Measurements from ENCODE around the gene SERPINC1. TPM values are rescaled to one million over a fixed set of nuclear protein-coding genes. Genes with fewer than 3 reads are reported as not detected.
A peak's percentile ranks its signal among the peaks of the same experiment; 100 is the strongest.
"Not testable (repeated sequence)": the region's sequence is repeated elsewhere in the genome, so short reads cannot be mapped to it uniquely, and the experiment has no call there.

Gene SERPINC1
- 1 to 10 TPM in 1 of 5 donors, under 1 TPM in 3, not detected in 1; 0.15 to 6.2 (median 0.25) TPM for polyA plus RNA-seq (ENCODE audit: insufficient read depth in 1 of 5, insufficient read length in 5 of 5, low replicate concordance in 1 of 5)
- long read RNA-seq, donor 1: 0 reads
- long read RNA-seq, donor 2: 0 reads
- long read RNA-seq, donor 3: 0 reads
- long read RNA-seq, donor 4: 0 reads
- long read RNA-seq, donor 5, partial matches to known transcripts: 0 of 2 reads
- long read RNA-seq, donor 5, other reads (novel, unspliced or antisense): 0 of 2 reads
- long read RNA-seq, donor 6: 0 reads
- long read RNA-seq, donor 7: 0 reads
- long read RNA-seq, donor 8: 0 reads

DNA sequence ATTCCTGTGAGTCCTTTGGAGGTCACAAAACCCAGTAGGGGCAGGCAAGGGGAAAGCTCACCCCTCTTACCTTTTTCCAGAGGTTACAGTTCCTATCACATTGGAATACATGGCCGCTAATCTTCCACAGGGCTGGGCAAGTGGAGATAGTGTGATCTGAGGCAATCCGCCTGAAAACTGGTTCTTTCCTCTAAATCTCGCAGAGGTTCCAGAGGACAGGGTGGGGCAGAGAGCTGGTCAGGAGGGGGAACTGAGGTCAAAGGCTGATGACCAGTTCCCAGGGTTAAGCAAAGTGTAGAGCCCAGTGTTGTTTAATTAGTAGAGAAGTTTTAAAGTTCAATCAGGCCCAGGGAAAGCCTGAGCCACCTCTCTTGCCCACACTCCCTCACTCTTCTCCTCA is at the start of gene SERPINC1:
Gene SERPINC1, minus strand, starts transcription at position 179 of the 400 bp plus-strand sequence. Its CDS starts 68 bp downstream, at position 111.
- DNase-seq: no peak

DNA sequence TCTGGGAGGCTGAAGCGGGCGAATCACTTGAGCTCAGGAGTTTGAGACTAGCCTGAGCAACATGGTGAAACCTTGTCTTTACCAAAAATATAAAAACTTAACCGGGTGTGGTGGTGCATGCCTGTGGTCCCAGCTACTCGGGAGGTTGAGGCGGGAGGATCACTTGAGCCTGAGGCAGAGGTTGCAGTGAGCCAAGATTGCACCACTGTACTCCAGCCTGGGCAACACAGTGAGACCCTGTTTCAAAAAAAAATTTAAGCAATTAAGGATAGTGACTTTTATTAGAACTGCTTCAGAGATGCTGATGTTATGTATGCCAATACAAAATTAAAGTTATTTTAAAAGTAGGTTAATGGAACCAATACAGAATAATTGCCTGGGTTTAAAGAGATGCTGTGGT is 48.8 kb upstream of the SERPINC1 start:
- not testable (repeated sequence) for DNase-seq

DNA sequence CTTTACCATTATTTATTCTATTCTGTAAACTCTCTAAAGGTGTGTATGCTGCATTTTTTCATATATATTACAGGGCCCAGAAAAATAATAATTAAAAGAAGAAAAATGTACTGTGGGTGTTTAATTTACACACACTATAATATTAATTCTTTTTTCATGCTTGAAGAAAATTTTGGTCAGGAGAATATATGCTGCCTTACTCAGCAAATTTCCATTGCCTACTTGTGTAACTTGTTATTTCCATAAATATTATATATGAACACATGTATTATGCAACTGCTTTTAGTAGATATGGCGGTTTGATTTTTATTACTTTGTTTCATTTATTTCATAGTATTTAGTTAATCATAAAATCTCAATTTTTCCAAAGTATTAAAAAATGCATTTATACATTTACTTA is 46.4 kb upstream of the SERPINC1 start:
- no peak for DNase-seq

GRCh38 chr1:173960625-173961024 is 43.5 kb upstream of the SERPINC1 start:
- peak in 1 of 2 donors; percentile 1 for DNase-seq

- no peak for DNase-seq
These were observed 37.1 kb upstream of the SERPINC1 start for GRCh38 chr1:173954179-173954578.

GRCh38 chr1:173948594-173948993 is 31.5 kb upstream of the SERPINC1 start:
- no peak for DNase-seq

DNA sequence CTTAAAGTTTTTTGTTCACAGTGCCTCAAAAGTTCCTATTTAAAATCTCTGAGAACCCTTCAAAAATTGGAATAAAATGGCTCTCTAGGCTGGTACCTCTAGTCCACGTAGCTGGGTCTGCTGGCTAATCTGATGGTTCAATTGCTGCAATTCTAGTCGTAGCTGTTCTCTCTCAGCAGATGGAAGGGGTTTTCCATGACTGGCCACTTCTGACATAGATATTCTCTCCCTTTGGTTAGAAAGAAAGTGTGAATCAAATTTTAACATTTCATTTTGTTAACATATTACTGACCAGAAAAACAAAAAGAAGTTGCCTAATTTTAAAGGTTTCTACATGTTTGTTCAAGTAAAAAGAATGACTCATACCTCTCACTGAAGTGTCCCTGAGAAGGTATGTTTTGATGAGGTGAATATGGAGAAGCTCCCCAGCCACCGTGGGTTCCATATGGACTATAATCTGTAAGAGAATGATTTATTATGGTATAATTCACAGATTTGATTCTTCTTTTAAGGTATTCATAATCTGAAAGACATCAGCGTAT is 29.3 kb upstream of the SERPINC1 start:
- DNase-seq: no peak

DNA sequence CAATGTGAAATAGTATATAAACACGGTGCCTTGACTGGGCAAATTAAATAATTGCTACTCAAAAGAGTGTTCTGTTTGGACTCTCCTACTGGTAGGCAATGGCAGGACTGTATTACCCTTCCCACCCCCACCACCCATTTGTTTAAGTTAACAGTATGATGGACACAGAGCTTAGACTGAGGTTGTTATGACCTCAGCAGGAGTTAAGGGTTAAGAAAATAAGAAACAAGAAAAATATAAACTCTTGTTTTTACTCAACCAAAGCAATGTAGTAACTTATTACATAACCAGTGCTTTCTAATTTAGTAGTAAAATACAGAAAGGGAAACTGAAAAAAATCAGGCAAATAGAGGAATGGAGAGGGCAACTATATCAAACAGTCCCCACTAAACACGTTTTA is 19.9 kb upstream of the SERPINC1 start:
- no peak for DNase-seq

GRCh38 chr1:173934440-173934839 is 17.3 kb upstream of the SERPINC1 start:
- DNase-seq: no peak

DNA sequence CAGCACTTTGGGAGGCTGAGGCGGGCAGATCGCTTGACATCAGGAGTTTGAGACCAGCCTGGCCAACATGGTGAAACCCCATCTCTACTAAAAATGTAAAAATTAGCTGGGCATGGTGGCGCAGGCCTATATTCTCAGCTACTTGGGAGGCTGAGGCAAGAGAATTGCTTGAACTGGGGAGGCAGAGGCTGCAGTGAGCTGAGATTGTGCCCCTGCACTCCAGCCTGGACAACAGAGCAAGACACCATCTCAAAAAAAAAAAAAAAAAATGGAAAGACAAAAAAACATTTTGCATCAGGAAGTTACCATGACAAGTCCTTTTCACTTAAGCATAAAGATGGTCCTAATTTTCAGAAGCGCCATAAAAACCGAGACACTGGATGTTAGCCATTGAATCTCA is 13.4 kb upstream of the SERPINC1 start:
- DNase-seq: not testable (repeated sequence)

DNA sequence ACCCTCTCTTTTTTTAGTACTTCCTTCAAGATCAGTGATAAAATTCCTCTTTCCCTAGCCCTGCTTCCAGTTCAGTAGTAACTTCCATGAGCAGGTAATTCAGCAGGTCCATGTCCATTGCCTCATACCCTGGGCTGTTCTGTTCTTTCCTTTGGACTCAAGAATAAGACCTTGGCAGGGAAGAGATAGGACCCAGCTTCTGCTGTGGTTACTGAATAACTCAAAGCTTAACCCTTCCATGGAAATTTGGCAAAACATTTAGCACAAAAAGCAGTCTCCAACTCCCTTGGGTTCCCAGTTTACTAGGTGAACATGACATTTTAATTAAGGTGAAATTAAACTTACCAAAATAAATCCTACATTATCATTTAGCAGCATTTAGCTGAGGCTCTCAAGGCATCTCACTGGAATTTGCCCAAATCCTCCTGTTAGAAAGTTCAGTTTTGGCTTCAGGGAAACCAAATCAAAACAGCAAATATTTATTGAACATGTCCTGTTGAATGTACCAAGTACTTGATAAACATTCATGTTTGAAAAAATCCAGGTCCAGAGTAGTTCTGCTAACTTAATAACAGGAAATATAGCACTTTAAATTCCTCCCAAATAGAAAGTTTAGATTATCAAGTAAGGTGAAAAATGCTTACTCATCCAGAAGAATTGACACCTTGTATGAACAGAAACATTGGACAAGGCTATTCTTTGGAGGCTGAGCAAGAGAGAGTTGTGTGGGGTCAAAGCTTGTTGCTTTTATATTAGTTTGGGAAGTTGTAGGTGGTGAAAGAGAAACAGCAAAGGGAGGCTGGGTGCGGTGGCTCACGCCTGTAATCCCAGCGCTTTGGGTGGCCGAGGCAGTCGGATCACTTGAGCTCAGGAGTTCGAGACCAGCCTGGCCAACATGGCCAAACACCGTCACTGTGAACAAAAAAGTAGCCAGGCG is 8.4 kb upstream of the SERPINC1 start:
- DNase-seq: no peak

DNA sequence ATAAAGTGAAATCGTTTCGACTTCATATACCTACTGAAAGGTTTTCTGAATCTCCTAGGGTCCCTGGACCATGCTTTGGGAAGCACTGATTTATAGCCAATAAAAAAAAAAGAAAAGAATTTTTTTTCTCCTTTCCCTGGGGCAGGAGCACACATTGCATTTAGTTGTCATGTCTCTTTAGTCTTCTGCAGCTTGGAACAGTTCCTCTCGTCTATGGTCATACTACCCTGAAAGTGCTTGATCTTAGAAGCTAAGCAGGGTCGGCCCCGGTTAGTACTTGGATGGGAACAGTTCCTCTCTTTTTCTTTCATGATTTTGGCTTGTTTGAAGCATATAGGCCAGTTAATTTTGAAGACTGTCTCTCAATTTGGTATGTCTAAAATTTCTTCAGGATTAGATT is 3.7 kb upstream of the SERPINC1 start:
- no peak for DNase-seq

- DNase-seq: no peak
These were observed 737 bp upstream of the SERPINC1 start for GRCh38 chr1:173917635-173918493.

GRCh38 chr1:173916667-173917066 is 460 bp downstream of the SERPINC1 start:
- DNase-seq: no peak

DNA sequence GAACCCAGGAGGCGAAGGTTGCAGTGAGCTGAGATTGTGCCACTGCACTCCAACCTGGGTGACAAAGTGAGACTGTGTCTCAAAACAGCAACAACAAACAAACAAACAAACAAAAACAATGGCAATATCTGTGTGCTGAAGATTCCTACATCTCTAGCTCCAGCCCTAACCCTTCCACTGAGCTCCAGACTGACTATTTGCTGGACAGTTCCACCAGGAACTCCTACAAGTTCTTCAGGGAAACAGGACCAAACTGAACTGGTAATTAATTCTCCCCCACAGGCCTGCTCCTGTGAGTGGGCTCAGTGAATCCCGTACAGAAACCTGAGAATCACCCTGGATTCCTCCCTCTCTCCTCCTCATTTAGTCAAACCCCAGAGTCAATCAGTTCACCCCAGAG is 1.5 kb downstream of the SERPINC1 start:
- DNase-seq: no peak

DNA sequence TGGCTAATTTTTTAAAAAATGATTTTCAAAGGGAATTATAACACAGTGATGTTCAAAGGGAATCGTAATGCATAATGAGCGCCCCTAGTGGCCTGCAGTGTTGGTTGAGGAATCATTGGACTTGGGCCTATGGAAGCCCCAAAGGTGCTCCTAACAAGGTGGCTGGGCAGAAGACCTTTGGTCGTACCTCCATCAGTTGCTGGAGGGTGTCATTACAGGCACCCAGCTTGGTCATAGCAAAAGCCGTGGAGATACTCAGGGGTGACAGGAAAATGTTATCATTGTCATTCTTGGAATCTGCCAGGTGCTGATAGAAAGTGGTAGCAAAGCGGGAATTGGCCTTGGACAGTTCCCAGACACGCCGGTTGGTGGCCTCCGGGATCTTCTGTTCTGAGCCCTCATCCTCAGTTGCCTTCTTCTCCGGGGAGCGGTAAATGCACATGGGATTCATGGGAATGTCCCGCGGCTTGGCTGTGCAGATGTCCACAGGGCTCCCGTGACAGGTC is 2.7 kb downstream of the SERPINC1 start:
- DNase-seq: no peak

DNA sequence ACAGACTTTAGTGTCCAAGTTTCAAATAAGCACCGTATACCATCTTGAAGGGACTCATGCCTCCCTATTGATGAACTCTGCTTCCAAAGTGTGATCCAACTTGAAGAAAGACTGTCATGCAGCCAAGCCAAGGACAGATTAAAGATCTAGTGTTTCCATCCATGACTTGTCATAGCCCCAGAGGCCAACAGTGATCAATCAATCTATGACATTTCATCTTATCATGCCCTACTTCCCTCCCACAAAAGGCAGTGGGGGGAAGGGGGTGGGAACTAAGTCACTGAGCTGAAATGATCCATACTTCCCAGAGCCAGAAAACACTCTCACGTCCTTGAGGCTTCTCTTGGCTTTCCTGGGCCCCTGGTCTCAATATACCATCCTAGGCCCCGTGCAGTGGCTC is 4.0 kb downstream of the SERPINC1 start:
- no peak for DNase-seq

DNA sequence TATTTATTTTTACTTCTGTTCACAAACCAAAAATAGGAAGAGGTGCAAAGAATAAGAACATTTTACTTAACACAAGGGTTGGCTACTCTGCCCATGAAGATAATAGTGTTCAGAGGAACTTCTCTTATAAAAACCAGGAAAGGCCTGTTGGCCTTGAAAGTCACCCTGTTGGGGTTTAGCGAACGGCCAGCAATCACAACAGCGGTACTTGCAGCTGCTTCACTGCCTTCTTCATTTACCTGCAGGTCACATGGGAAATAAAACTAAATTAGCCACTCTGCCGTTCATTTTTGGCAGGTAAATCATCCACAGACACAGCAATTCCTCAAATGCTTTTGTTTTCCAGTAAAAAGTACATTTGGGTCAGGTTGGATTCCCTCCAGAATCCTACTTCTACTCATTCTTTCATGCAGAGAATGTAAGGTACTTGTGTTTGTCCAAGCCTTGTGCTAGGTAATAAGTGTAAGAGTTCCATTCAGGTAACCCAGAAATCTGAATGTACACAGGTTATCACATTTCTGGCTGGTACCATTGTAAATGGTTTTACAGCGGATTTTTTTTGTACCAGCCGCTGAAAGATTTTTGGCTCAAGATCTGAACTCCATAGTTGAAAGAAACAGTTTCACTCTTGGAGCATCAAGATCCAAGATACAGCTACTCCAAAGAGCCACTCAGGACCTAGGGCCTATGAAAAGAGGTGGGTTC is 13.1 kb downstream of the SERPINC1 start:
- peak; percentile 8 to 13 for DNase-seq

DNA sequence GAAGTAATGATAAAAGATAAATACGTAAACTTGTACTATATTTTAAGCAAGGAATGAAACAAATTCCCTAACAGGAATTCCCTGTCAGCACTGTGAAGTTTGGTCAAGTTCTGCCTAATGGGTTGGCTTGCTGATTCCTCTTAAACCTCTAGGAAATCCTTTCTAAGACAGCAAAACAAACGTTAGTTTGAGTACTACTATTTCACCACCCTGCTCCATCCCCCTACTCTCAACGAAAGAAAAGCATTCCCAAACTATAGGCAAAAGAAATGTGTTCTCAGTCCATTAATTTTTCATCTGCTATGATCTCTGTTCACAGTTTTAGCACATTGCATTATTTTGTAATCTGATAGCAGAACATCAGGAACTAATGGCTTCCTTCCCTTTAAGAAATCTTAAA is 16.1 kb downstream of the SERPINC1 start:
- DNase-seq: no peak

DNA sequence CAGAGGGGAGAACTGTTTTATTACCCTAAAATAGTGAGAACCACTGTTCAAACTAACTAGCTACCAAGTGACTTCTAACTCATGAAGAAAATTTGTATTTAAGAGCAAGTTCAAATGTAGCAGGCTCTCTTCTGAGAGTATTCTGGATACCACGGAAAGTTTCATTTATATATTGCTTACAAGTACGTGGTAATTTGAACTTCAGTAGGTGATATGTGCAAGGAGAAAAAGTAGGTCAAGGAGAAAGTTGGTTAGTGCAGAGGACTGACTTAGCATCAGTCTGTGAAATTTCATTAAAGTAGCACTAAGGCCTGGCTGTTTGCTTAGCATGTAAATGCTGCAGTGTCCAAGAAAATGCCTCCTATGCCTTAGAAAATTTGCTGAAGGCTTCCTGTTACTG is 16.7 kb downstream of the SERPINC1 start:
- no peak for DNase-seq

DNA sequence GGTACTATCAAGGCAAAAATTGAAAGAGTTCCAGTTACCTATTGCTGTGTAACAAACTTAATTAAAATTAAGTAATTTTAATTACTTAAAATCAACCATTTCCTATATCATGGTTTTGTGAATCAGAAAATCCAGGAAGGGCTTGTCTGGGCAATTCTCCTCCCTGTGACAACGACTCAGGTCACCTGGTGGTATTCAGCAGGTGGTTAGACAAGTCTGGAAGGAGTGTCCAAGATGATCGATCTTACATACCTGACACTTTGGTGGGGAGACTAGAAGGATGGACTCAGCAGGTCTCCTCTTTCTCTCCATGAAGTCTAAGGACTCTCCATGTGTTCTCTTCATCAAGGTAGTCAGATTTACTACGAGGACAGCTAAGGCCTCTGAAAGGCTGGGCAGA is 22.9 kb downstream of the SERPINC1 start:
- DNase-seq: no peak

Data from right lung (tissue), 10 donors.